Measurements from ENCODE around the gene BMP2K.
"Not testable (repeated sequence)": the region's sequence is repeated elsewhere in the genome, so short reads cannot be mapped to it uniquely, and the experiment has no call there.

The BMP2K gene

DNA sequence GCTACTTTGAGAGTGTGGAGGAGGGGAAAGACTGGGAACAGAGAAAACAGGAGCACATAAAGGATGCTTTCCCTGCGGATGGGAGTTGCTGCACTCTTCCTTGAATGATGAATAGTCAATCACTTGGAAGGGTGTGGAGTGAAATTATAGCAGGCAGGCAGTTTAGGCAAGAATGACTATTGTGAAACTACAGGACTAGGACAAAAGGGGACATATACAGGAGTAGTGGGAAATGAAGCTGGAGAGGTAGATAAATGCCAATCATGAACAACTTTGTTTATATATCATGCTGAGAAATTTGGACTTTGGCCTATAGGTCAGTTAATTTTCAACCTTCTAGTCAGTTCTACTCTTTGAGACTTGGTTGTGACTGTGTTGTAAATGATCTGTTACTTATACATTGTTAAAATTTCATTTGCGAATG, 86.2 kb downstream of the BMP2K start:
- Histone ChIP-seq H3K4me1 (ENCODE audit: control insufficient read depth, insufficient read depth, low read length) (no peaks in the 10 kb centered on the region), H3K9ac (ENCODE audit: low read length) (no peak overlapping the region), H3K27me3 (ENCODE audit: control insufficient read depth, insufficient read depth, low read length) (no peaks in the 10 kb centered on the region), H3K36me3 (ENCODE audit: control insufficient read depth, insufficient read depth, low read length) (no peaks in the 10 kb centered on the region), H3K27ac (ENCODE audit: low read depth, low read length) (no peak overlapping the region), H3K4me3 (ENCODE audit: low read length) (no peak overlapping the region)

DNA sequence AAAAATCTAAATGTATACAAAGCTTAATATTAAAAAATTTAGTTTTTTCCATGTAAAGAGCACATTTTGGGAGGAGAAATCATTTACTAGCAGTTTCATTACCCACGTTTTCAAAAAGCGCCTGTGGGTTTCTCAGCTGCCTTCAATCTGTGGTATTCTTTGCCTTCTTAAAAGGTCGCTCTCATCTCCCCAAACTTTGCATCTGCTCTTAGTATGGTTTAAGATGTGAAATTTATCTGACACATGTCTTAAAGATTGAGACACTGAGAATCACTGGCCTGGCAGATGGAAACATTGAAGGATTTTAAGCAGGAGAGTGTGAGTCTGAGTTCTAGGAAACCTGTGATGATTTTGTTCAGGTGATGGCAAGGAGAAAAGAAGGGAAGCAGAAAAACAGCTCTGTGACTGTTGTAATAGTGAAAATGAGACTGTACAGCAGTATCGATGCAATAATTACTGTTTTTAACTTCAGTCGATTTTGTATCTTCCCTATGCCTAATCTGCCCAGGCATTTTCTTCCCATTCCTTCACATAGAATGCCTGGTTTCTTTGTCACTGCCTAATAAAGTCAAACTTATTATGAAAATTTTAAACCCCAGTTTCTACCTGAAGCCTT, 87.2 kb downstream of the BMP2K start:
- Histone ChIP-seq H3K4me1 (ENCODE audit: control insufficient read depth, insufficient read depth, low read length) (no peaks in the 10 kb centered on the region), H3K9ac (ENCODE audit: low read length) (no peak overlapping the region), H3K27me3 (ENCODE audit: control insufficient read depth, insufficient read depth, low read length) (no peaks in the 10 kb centered on the region), H3K36me3 (ENCODE audit: control insufficient read depth, insufficient read depth, low read length) (no peaks in the 10 kb centered on the region), H3K4me3 (ENCODE audit: low read length) (no peak overlapping the region), H3K27ac (ENCODE audit: low read depth, low read length) (no peak overlapping the region)

DNA sequence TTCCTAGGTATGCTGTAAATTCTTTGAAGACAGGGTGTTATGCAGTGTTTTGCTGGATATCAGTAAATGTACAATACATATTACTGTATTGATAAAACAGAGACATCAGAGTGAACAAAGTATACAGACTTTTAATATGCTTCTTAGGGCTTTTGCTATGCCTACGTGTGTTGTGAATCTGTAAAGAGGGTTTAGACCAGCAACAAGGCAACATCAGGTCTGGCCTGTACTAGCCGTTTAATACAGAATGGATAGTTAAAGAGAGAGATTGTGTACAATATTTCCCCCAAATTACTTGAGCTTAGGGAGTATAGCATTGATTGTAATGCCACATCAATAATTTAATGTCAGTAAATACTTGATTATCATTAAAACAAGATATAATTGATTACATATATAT, 87.8 kb downstream of the BMP2K start:
- Histone ChIP-seq H3K9ac (ENCODE audit: low read length) (no peak overlapping the region), H3K36me3 (ENCODE audit: control insufficient read depth, insufficient read depth, low read length) (no peaks in the 10 kb centered on the region), H3K27me3 (ENCODE audit: control insufficient read depth, insufficient read depth, low read length) (no peaks in the 10 kb centered on the region), H3K27ac (ENCODE audit: low read depth, low read length) (no peak overlapping the region), H3K4me1 (ENCODE audit: control insufficient read depth, insufficient read depth, low read length) (no peaks in the 10 kb centered on the region), H3K4me3 (ENCODE audit: low read length) (no peak overlapping the region)

DNA sequence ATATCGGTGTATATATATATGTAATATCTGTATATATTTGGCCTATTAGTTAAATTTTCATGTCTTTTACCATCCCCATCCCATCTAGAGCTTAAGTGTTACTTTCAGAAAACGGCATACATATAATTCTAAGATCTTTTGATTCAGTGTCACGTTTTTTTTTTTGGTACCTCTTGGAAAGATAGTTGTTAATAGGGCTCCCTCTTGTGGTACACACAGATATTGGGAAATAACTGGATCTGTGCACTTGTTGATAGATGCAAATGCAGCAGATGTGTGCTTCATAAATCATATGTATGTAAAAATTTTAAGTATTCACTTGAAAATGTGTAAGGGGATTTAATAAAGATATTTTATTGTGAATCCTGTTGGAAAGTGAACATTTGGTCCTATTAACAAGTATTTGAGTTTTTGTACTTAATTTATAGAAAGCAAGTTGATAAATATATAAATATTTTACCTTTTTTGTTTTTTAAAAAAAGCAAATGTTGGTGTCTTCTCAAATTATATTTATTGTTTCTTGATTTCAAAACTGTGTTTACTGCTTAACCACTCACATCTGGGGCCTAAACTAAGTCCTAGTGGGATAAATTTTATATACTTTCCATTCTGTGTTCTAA, 88.4 kb downstream of the BMP2K start:
- no peaks in the 10 kb centered on the region for H3K4me1 ChIP-seq (ENCODE audit: control insufficient read depth, insufficient read depth, low read length)
- no peak overlapping the region for H3K9ac ChIP-seq (ENCODE audit: low read length)
- H3K4me3 ChIP-seq (ENCODE audit: low read length): no peak overlapping the region
- no peaks in the 10 kb centered on the region for H3K27me3 ChIP-seq (ENCODE audit: control insufficient read depth, insufficient read depth, low read length)
- no peaks in the 10 kb centered on the region for H3K36me3 ChIP-seq (ENCODE audit: control insufficient read depth, insufficient read depth, low read length)
- no peak overlapping the region for H3K27ac ChIP-seq (ENCODE audit: low read depth, low read length)

DNA sequence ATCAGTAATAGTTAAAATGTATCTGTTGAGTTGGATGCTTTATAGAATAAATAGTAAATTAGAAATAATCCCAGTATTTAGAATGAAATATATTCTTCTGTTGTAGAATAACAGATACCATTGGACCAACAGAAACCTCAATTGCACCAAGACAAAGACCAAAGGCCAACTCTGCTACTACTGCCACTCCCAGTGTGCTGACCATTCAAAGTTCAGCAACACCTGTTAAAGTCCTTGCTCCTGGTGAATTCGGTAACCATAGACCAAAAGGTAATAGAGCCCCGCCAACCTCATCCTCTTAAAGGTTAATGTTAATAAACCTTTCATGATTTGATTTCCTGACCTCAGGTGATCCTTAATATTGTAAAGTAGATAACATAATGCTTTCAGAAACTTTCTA, 89.3 kb downstream of the BMP2K start:
- H3K4me1 ChIP-seq (ENCODE audit: control insufficient read depth, insufficient read depth, low read length): no peaks in the 10 kb centered on the region
- H3K9ac ChIP-seq (ENCODE audit: low read length): no peak overlapping the region
- no peaks in the 10 kb centered on the region for H3K36me3 ChIP-seq (ENCODE audit: control insufficient read depth, insufficient read depth, low read length)
- no peak overlapping the region for H3K27ac ChIP-seq (ENCODE audit: low read depth, low read length)
- no peaks in the 10 kb centered on the region for H3K27me3 ChIP-seq (ENCODE audit: control insufficient read depth, insufficient read depth, low read length)
- H3K4me3 ChIP-seq (ENCODE audit: low read length): no peak overlapping the region

DNA sequence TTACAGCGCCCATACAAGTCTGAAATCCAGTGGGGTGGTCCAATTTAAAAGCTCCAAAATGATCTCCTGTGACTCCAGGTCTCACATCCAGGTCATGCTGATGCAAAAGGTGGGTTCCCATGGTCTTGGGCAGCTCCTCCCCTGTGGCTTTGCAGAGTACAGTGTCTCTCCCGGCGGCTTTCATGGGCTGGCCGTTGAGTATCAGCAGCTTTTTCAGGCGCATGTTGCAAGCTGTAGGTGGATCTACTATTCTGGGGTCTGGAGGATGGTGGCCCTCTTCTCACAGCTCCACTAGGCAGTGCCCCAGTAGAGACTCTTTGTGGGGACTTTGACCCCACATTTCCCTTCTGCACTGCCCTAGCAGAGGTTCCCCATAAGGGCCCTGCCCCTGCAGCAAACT, 92.6 kb downstream of the BMP2K start:
- not testable (repeated sequence) for H3K36me3 ChIP-seq (ENCODE audit: control insufficient read depth, insufficient read depth, low read length); H3K9ac ChIP-seq (ENCODE audit: low read length); H3K4me1 ChIP-seq (ENCODE audit: control insufficient read depth, insufficient read depth, low read length); H3K27me3 ChIP-seq (ENCODE audit: control insufficient read depth, insufficient read depth, low read length); H3K27ac ChIP-seq (ENCODE audit: low read depth, low read length); H3K4me3 ChIP-seq (ENCODE audit: low read length)

DNA sequence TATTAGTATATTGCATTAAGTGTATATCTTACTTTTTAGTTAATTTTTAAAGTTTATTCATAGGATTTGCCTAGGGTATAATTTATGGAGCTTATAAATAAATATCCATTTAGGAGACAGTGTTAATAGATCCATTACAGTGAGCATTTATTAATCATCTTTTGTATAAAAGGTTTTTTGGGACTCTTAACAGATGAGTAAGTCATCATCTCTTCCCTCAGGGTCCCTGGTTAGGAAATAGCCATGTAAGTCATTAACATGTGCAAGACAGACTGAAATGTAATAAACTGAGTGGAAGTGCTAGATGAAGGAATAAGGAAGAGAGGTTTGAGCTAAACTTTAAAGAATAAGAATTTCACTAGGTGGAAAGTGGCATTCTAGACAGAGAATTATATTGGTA, 93.9 kb downstream of the BMP2K start:
- no peak overlapping the region for H3K4me3 ChIP-seq (ENCODE audit: low read length)
- H3K9ac ChIP-seq (ENCODE audit: low read length): no peak overlapping the region
- H3K4me1 ChIP-seq (ENCODE audit: control insufficient read depth, insufficient read depth, low read length): no peaks in the 10 kb centered on the region
- H3K36me3 ChIP-seq (ENCODE audit: control insufficient read depth, insufficient read depth, low read length): peaks cover 12% of the 10 kb centered on the region
- no peaks in the 10 kb centered on the region for H3K27me3 ChIP-seq (ENCODE audit: control insufficient read depth, insufficient read depth, low read length)
- H3K27ac ChIP-seq (ENCODE audit: low read depth, low read length): no peak overlapping the region

DNA sequence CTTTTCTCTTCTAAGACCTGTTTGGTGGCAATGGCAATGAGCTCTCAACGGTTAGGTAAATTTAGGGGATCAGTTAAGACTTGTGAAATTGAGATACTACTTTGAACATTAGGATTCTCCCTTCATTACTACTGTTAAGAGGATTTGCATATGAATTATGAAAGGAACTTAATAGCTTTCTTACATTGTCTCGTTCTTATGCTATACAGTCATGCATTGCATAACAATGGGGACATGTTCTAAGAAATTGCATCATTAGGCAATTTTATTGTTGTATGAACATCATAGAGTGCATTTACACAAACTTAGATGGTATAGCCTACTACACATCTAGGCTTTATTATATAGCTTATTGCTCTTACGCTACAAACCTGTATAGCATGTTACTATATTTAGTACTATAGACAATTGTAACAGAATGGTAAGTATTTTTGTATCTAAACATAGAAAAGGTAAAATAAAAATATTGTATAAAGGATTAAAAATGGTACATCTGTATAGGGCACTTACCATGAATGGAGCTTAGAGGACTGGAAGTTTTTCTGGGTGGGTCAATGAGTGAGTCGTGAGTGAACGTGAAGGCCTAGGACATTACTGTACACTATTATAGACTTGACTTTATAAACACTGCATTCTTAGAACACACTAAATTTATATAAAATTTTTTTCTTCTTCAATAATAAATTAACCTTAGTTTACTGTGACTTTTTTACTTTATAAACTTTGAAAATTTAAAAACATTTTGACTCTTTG, 100.6 kb downstream of the BMP2K start:
- Histone ChIP-seq H3K4me3 (ENCODE audit: low read length) (no peak overlapping the region), H3K27ac (ENCODE audit: low read depth, low read length) (no peak overlapping the region), H3K9ac (ENCODE audit: low read length) (no peak overlapping the region), H3K4me1 (ENCODE audit: control insufficient read depth, insufficient read depth, low read length) (no peaks in the 10 kb centered on the region), H3K36me3 (ENCODE audit: control insufficient read depth, insufficient read depth, low read length) (peaks cover 18% of the 10 kb centered on the region), H3K27me3 (ENCODE audit: control insufficient read depth, insufficient read depth, low read length) (no peaks in the 10 kb centered on the region)

DNA sequence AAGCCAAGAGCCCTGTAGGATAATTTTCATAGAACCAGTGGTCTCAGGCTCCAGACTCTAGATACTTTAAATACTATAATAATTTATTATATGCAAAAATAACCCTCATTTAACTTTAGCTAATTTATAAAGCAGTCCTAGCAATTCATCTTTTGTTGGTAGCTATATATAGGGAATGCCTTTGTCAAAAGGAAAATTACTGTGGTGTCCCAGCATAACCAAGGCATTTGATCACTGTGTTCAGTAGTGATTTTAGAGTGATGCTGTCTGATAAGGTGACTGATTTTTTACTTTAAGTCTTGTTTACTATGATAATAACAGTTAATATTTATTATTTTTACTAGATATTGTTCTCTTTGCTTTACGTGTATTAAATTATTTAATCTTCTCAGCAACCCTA, 101.9 kb downstream of the BMP2K start:
- H3K27ac ChIP-seq (ENCODE audit: low read depth, low read length): no peak overlapping the region
- no peak overlapping the region for H3K9ac ChIP-seq (ENCODE audit: low read length)
- peaks cover 13% of the 10 kb centered on the region for H3K36me3 ChIP-seq (ENCODE audit: control insufficient read depth, insufficient read depth, low read length)
- H3K27me3 ChIP-seq (ENCODE audit: control insufficient read depth, insufficient read depth, low read length): no peaks in the 10 kb centered on the region
- no peak overlapping the region for H3K4me3 ChIP-seq (ENCODE audit: low read length)
- no peaks in the 10 kb centered on the region for H3K4me1 ChIP-seq (ENCODE audit: control insufficient read depth, insufficient read depth, low read length)

DNA sequence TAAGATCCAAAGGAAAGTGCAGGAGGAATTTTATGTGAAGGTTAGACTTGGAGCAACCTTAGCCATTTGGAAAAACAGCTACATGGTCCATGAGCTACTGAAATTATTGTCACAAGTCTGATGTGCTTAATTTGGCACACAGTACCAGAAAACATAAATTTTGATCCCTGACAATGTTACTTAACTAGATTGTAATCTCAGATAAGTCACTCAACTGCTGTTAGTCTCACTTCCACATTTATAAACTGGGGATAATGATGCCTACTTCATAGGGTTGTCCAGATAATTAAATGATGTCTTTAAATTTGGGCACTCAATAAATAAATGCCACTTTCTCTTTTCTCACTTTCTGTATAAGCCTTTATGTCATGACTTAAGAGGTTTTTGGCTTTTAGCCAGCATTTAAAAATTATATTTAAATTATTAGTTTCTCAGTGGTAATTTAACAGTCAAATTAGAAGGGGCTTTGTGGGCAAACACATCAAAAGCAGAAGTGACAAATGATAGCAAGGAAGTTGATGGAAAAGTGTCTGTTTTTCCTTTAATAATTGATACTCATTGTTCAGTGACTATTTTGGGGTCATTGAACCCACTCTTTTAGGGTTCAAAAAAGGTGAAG, 104.8 kb downstream of the BMP2K start:
- no peak overlapping the region for H3K9ac ChIP-seq (ENCODE audit: low read length)
- H3K36me3 ChIP-seq (ENCODE audit: control insufficient read depth, insufficient read depth, low read length): peaks cover 5% of the 10 kb centered on the region
- H3K27ac ChIP-seq (ENCODE audit: low read depth, low read length): no peak overlapping the region
- no peaks in the 10 kb centered on the region for H3K27me3 ChIP-seq (ENCODE audit: control insufficient read depth, insufficient read depth, low read length)
- H3K4me3 ChIP-seq (ENCODE audit: low read length): no peak overlapping the region
- H3K4me1 ChIP-seq (ENCODE audit: control insufficient read depth, insufficient read depth, low read length): no peaks in the 10 kb centered on the region

DNA sequence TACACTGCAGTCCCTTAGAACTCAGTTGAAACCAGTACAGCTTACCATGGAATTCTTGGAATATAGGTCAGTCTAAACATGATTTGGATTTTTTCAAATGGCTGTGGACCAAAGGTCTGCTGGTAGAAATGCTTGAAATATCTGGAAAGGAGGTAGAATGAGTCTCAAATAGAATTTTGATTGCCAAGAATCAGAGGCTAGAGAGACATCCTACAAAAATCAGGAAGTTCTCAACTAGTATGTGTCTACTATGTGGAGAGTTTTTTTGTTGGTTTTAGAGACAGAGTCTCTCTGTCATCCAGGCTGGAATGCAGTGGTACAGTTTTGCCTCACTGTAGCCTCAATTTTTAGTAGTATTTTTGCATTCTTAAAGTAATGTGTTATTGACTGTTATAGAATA, 109.4 kb downstream of the BMP2K start:
- no peak overlapping the region for H3K4me3 ChIP-seq (ENCODE audit: low read length)
- peaks cover 3% of the 10 kb centered on the region for H3K36me3 ChIP-seq (ENCODE audit: control insufficient read depth, insufficient read depth, low read length)
- H3K4me1 ChIP-seq (ENCODE audit: control insufficient read depth, insufficient read depth, low read length): no peaks in the 10 kb centered on the region
- H3K27me3 ChIP-seq (ENCODE audit: control insufficient read depth, insufficient read depth, low read length): no peaks in the 10 kb centered on the region
- no peak overlapping the region for H3K27ac ChIP-seq (ENCODE audit: low read depth, low read length)
- H3K9ac ChIP-seq (ENCODE audit: low read length): no peak overlapping the region

DNA sequence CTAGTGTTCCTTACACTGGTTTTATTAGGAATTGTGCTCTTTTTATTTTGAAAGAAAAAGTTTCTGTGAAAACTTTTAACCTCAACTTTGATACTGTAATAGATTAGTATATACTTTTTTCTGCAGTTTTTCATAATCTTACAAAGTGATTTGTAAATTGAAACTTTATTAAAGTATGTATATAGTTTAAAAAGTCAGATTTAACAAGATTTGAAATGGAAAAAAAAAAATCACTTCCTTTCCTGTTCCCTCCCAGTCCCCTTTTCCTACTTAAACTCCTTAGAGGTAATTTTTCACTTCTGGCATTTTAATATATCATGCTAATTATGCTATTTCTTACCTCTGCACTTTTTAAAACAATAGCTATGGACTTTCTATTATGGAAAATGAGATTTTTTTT, 113.8 kb downstream of the BMP2K start:
- no peak overlapping the region for H3K4me3 ChIP-seq (ENCODE audit: low read length)
- H3K27me3 ChIP-seq (ENCODE audit: control insufficient read depth, insufficient read depth, low read length): no peaks in the 10 kb centered on the region
- H3K9ac ChIP-seq (ENCODE audit: low read length): no peak overlapping the region
- no peak overlapping the region for H3K27ac ChIP-seq (ENCODE audit: low read depth, low read length)
- H3K4me1 ChIP-seq (ENCODE audit: control insufficient read depth, insufficient read depth, low read length): no peaks in the 10 kb centered on the region
- H3K36me3 ChIP-seq (ENCODE audit: control insufficient read depth, insufficient read depth, low read length): peaks cover 3% of the 10 kb centered on the region

Data from rectal smooth muscle tissue (tissue), 1 donor.